COLO829 (cell line): ENCODE data around the gene MPO.
A peak's percentile ranks its signal among the peaks of the same experiment; 100 is the strongest.

Experiments used
- DNase-seq: peaks from one replicate; pipeline ENCODE4 v3.0.0; 2012; ENCODE audit warnings: low spot score

Gene MPO

DNA sequence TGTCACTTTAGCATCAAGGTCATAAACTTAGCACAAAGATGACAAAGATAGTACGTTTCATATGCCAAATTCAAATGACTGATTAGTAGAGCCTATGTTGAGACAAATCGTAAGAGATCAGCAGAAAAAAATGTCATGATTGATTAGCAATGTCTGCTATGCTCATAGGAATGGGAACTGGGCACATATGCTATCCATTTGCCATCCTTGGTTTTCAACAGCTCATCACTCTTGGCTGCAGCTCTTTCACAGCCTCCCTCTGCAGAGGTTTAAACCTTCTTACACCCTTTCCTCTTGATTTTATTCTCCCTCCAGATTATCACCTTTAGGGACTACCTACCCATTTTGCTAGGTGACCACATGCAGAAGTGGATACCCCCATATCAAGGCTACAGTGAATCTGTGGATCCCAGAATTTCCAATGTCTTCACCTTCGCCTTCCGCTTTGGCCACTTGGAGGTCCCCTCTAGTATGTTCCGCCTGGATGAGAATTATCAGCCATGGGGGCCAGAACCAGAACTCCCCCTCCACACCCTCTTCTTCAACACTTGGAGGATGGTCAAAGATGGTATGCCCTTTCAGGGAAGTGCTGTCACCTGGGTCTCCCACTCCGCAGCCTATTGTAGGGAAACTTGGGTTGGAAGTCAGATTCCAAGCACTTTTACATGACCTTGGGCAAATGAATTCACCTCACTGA is 16.2 kb downstream of the MPO start:
- DNase-seq, result no peak

DNA sequence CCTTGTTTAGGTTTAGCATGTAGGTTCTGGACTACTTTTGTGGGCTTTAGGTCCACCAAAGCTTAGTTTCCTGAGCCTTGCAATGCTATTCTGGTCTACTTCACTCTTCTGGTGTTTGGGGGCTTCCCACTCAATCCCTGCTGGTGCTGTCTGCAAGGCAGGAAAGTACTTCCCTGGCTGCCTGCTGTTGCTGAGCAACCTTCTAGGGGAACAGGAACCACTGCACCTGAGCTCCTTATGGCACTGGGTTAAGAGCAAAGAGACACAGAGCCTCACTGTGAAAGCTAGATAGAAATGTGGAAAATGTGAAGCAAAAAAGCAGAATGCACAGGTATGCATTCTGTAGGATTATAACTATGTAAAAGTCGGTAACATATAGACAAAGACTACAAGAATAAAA is 17.0 kb downstream of the MPO start:
- DNase-seq, result no peak

DNA sequence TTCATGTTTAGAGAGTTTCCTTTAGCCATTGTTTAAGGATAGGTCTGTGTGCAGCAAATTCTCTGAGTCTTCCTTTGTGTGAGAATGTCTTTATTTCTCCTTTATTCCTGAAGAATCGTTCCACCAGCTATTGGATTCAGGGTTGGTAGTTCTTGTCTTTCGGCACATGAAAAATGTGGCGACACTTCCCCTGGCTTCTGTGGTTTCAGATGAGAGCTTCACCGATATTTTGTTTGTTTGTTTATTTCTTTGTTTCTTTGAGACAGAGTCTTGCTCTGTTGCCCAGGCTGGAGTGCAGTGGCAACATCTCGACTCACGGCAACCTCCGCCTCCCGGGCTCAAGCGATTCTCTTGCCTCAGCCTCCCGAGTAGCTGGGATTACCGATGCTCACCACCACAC is 18.6 kb downstream of the MPO start:
- DNase-seq, result no peak

DNA sequence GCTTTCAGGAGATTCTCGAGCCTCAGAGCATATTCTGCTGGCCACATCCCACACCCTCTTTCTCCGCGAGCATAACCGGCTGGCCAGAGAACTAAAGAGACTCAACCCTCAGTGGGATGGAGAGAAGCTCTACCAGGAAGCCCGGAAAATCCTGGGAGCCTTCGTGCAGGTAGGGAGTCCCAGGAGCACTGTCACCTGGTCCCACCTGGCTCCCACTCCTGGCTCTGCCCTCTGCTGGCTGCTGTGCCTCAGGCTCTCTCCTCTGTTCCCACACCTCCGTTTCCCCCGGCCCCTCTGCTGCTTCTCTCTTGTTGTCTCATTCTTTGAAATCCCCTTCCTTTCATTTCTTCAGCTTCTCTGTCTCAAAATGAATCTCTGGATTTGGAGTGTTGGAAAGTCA is 25.9 kb downstream of the MPO start:
- DNase-seq, result no peak

DNA sequence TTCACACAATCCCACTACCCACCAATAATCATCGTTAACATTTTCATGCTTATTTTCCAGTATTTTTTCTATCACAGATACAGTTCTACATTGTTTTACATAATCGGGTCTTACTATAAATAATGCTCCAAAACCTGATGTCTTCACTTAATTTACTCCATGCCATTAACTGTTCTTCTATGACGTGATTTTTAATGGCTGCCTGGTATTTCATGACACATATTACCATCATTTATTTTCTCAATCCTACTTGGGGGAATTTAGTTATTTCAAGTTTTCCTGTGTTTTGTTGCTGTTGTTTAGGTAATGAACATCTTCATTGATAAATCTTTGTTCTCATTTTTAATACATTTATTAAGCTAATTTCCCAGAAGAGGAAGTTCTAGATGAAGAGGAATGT is 27.7 kb downstream of the MPO start:
- DNase-seq, result no peak

DNA sequence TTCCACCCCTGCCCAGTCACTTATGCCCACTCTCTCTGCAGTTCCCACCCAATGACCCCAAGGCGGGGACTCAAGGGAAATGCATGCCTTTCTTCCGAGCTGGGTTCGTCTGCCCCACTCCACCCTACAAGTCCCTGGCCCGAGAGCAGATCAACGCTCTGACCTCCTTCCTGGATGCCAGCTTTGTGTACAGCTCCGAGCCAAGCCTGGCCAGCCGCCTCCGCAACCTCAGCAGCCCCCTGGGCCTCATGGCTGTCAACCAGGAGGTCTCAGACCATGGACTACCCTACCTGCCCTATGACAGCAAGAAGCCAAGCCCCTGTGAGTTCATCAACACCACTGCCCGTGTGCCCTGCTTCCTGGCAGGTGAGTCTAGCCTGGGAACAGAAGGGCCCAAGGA is 28.6 kb downstream of the MPO start:
- DNase-seq, result no peak

DNA sequence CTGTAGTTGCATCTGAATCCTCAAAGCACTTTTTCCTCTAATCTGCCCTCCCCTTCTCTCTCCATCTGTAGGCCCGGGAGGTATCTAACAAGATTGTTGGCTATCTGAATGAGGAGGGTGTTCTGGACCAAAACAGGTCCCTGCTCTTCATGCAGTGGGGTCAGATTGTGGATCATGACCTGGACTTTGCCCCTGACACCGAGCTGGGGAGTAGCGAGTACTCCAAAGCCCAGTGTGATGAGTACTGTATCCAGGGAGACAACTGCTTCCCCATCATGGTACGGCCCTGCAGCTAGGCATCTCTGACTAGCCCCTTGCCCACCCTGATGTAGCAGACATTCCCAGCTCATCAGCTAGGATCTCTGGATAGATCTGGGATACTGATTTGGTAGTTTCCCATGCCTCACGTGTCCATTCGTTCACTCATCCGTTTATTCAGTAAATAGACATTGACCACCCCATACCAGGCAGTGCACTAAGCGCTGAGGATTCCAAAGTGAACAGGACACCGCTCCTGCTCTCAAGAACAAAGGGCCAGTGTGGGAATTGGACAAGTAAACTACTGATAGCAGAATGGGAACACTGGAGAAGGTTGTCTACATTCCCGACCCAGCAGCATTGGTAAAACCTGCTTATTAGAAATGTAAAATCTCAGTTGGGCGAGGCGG is 30.3 kb downstream of the MPO start:
- peak; percentile 22 for DNase-seq

DNA sequence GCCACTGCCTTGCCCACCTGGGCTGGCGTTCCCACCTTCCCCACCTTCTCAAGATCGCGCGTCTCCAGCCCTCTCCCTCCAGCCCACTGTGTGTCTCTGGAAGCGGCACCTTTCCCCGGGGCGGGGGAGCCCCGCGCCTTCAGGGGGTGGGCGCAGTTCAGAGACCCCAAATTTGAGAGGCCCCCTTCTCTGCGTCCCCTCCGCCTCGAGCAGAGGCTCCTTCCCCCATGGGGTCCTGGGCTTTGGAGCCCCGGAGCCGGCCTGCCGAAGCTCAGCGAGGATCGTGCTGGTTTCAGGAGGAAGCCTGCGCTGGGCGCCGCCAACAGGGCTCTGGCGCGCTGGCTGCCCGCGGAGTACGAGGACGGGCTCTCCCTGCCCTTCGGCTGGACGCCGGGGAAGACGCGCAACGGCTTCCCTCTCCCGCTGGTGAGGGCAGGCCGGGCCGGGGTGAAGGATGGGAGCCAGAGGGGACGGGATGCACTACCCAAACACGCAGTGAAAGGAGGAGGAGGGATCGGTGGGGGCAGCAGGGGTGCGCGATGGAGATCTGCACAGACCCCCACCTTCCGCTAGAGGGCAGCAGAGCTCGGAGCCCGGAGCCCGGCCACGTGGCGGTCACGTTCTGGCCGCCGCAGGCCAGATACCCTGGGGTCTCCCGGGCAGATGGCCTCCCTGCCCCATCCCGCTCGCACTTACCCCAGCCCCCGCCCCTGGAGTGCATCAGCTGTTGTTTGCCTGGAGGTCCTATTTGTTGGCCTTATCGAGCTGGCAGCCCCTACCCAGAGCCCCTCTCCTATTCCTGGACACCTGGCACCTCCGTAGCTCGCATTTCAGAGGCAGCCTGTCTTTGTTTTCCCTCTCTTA is 31.2 kb downstream of the MPO start:
- DNase-seq, result peak; percentile 69

DNA sequence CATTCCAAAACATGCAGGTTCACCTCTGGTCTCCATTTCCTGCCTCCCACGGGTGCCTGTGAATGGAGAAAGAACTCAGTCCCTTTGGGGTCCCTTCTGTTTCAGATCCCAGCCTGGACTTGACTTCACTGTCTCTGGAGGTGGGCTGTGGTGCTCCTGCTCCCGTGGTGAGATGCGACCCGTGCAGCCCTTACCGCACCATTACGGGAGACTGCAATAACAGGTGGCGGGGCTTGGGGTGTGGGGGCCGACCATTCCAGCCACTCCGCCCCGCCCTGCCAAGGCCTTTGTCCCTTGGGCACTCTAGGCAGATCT is 31.8 kb downstream of the MPO start:
- no peak for DNase-seq

DNA sequence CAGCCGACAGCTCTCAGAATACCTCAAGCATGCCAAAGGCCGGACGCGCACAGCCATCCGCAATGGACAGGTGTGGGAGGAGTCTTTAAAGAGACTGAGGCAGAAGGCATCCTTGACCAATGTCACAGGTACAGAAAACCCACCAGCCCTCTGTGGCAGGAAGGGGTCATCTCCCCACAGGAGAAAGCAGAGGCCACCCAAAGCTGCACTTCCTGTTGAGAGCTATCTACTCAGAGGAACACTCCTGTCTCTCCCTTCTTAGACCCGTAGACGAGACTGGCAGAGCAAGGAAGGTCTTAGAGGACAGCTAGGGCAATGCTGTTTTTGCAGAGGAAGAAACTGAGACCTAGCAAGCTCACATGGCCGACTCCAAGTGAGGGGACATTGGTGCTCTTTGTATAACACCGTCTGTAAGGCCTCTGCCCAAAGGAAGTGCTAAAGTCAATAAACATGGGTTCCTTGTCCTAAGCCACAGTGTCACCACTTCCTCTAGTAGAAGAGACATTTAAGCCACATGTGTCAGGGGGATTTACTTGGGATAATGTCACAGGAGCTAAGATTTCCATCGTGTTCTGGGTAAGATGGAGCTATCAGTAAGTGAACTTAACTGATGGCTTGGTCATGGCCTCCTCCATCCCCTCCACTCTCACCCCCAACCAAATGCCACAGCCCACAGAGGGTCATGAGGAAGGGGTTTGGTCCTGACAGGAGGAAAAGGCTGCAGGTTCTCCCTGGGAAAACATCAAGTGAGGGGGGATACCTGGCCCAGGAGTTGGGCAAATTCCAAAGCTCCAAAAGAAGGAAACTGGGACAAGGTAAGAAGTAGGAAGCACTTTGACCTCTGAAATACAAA is 33.0 kb downstream of the MPO start:
- no peak for DNase-seq

DNA sequence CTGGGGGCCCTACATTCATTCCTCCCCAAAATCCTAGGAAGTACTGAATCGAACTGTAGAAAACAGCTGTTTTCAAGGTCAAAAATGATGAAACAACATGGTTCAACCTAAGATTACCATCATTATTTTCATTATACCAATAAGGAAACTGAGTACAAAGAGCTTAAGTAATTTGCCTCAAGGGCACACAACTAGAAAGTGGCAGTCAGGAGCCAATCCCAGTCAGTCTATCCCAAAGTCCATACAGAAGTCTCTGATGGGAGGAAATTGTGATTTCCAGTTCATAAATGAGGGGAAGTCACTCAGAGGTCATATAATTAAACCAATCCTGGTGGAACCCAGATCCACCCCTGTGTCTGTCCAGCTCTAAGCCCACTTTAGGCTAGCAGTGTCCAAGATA is 34.0 kb downstream of the MPO start:
- no peak for DNase-seq

DNA sequence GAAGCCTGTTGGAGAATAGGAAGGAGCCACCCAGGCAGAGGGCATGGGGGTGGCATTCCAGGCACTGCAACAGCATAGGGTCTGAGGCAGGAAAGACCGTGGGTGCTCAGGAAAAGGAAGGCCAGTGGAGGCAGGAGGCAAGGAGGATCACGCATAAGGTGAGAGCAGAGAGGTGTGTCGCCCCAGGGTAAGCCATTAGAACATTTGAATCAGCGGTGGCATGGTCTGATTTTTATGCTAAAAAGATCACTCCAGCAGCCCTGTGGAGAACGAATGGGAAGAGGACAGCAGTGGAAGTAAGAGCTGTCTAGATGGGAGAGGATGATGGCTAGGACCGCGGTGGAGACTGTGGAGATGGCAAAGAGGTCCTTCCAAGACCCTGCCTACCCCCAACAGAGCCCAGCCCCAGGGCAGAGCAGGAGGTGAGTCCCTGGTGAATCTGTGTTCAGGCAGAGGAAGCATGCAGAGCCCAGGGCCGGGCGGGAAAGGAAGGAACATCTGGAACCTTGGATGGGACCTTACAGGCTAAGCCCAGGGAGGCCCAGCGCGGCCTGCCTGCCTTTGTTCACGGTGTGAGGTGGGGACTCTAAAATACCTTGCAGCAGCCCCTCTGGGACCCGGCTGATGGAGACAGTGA is 34.5 kb downstream of the MPO start:
- DNase-seq, result no peak

DNA sequence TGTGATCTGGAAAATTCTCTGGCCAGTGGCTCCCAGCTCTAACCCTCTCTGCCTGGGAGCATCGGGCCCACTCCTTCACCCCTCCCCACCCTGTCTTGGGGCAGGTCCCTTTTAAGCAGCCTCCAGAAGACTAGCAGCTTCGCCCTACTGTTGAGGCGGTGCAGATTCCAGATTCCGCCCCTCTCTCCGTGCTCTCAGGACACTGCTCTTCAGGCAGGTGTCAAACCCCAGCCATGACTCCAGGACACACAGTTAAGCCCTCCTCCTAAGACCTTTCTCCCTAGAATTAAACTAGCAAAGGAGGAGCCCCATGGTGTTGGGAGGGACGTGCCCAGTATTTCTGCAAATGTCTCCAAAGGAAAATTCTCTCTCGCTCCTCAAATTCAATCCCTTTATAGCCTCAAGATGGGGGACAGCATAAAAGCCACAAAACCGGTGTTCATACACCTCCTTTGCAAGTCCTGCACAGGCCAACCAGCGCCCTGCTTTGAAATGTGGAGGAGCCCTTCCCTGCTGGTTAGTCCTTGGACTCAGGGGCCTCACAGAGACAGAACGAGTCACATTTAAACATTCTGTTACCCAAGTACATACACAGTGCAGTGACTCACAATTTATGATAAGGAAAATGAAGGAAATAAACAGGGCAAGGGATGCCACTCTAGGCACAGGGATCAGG is 35.2 kb downstream of the MPO start:
- DNase-seq, result no peak

DNA sequence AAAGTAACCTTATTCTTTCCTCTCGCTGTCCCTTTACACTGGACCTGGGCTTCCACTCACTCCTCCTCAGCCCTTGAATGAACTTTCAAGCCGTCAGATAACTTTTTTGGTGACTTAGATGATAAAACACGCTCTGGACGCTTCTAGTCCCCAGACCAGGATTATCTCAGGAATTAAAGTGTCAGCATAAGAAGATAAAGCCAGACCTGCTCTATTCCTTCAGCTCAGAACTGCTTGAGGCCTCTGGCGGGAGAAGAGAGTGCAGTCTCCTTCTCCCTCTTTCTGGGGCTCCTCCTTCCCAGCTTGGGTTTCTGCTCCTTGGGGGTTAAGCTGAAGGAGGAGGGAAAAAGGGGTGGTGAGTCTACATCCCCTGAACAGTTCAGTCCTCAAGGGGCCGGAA is 35.8 kb downstream of the MPO start:
- DNase-seq, result no peak

DNA sequence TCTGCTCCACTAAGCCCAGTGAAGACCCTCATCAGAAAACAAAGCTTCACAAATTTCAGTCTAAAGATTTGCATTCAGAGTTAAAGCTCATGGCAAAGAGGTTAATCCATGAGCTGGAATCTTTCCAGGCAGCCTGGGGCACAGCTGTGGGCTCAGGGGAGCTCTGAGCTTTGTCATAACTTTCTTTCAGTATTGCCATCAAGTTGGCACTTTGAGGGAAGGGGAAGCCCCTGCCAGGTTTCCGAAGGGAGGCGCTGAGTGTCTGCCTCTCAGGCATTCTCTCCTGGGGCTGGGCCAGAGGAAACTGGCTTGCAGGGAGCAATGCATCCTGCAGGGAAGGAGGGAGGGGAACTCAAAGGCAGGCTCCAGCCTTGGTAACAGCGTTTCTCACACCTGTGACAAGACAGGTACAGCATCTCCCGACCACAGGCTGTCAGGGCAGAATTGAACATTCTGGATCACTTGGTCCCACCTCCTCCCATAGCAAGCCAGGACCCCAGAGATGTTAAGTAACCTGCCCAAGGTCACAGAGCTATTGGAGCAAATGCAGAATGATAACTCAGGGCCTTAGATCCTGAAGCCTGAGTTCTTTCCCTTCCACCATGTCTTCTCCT is 38.5 kb downstream of the MPO start:
- no peak for DNase-seq

DNA sequence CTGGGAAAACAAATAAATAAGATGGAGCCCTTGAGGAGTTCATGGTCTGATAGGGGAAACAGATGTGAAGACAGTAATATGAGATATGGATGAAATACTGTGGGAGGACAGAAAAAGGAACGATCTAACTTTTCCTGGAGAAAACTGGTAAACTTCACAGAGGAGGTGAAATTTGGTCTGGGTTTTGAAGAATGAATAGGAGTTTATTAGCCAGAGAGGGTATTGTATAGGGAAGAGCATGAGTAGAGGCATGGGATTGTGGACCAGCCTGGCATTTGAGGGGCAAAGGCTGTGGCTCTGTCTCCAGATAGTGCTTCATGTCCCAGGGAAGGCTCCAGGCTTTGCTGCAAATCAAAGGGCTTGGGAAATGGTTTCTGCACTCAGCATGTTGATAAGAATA is 40.7 kb downstream of the MPO start:
- no peak for DNase-seq

DNA sequence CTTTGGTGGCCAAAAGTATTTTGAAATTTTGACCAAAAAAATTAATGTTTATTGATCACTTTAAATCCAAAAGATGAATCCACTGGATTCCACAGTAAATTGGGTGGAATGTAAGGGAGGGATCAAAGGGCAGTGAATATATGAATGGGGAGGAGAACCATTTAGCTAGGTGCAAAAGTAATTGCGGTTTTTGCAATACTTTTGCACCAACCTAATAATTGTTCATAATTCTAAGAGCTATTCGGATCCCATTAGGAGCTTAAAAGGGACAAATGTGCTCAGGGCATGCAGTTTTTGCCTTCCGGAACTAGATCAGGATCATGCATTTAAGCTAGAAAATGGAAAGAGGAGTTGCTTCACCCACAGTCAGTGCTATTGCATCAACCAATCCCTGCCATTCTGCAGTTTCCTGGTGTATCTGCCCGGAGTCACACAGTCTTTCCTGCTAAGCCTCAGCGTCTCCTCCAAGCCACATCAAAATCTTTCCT is 42.5 kb downstream of the MPO start, which contains the start of gene LPO:
Gene LPO, plus strand, starts transcription at position 438 of the 488 bp plus-strand sequence. CDS start 4,396 bp downstream, outside the sequence.
- no peak for DNase-seq

DNA sequence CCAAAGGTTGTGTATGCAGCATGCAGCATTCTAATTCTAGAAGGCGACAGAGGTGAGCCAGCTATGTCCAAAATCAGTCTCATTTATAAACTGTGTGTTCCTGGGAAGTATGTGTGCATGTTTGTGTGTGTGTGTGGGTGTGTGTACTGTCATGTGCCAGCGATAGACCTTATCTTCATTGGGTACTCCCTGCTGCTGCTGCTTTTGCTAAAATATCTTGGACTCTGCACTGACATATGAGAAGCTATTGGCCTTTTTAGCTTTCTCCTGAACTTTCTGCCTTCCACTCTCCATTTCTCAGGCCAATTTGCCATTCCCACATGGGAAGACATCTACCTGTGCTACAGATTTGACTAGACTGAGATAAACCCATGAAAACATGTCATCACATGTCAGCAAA is 44.3 kb downstream of the MPO start:
- no peak for DNase-seq

DNA sequence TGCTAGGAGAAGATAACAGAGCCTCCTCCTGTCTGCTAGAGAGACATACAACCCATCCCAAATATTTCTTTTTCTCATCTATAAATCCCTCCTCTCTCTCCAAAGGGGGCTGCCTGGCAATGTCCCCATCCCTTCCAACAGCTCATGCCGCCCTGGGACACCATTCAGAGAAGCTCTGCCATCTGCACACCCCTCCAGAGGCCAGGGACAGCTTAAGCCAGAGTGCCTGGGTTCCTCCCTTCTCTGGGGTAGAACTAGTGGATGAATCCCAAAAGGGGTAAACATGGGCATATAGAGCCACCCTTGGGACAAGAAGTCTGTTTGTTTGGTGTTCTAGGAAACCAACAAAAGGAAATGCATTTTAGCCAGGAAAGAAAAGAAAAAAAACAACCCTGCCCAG is 44.9 kb downstream of the MPO start:
- DNase-seq, result no peak

DNA sequence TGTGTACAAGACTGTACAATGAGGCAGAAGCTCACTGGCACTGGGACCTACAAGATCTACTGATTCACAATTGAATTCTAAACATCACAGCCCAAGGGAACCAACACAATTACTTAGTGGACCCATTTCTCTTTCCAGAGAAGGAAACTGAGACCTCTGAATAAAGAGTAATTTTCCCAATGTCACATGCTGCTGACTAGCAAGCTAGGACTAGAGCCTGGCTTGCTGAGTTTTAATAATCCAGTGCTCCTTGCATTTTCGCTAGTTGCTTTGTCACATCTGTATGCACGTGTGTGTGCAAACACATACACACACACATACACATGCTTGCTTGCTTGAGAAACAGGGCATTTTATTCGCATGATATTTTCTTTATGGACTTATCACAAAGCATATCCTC is 46.2 kb downstream of the MPO start:
- DNase-seq, result no peak

DNA sequence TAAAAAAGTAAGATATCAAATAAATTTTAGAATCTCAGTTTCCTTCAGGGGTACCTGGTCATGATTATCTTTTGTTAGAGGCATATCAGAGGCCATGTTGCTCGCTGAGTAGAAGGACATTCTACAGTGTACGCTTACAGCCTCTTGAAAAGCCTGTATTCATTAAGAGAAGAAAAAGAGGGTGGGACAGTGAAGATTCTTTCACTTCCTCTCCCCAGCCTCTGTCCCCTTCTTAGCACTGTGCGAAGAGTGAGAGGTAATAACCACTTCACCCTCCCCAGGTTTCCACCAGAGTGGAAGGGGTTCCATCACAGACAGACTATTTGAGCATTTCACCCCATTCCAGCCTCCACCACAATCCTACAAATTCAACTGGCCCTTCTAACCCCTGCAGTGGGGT is 47.2 kb downstream of the MPO start:
- no peak for DNase-seq
